CD4-positive, alpha-beta T cell treated with Interleukin-6 at 100 ng/mL for 8 hours (primary cell): ENCODE data around the gene PDGFA.

Experiments
- DNase-seq: peaks from one replicate; pipeline ENCODE4 v3.0.0-alpha.2; 2020; ENCODE audit warnings: mixed read lengths, low spot score

Gene PDGFA

DNA sequence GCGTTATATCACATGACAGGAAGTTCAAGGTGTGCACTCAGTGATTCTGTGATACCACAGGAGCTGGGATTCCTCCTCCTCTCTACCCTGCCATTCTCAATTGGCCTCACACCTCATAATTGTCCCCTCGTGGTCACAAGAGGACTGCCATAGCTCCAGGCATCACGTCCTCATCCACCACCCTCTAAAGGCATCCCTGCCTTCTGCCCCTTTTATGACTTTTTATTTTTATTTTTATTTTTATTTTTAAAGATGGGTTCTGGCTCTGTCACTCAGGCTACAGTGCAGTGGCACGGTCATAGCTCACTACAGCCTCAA is 47.0 kb downstream of the PDGFA start:
- DNase-seq: no peak

DNA sequence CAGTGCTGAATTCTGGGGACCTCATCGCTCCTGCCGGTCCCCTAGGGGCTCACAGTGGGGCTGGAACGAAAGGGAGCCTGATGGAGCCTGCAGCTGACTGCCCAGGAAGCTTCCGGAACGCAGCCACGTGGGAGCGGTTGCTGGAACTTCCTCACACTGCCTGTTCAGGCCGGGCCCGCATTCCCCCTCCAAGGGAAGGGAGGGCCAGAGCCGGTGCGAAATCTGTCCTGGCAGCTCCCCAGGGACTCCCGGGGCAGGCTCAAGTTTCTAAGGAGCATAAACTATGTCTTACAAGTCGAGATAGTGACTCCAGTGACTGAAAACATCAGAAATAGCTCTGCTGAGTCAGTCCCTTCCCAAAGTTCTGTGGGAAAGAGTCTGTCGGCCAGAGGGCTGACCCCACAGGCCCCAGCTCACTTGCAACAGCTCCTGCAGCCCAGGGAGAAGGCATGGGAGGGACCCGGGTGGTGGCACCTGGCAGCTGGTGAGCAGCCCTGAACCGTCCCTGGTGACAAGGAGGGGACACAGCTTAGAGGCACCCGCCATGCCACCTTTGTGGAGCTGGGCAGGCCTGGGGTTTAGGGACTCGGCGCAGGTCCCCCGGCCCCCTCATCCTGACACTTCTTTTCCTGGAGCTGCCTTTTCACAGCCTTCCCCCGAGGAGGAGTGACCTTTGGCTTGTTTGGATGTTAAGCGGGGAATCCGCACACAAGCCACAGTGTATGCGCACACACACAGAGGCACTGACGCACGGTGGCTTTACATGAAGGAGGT is 47.6 kb downstream of the PDGFA start:
- no peak for DNase-seq

DNA sequence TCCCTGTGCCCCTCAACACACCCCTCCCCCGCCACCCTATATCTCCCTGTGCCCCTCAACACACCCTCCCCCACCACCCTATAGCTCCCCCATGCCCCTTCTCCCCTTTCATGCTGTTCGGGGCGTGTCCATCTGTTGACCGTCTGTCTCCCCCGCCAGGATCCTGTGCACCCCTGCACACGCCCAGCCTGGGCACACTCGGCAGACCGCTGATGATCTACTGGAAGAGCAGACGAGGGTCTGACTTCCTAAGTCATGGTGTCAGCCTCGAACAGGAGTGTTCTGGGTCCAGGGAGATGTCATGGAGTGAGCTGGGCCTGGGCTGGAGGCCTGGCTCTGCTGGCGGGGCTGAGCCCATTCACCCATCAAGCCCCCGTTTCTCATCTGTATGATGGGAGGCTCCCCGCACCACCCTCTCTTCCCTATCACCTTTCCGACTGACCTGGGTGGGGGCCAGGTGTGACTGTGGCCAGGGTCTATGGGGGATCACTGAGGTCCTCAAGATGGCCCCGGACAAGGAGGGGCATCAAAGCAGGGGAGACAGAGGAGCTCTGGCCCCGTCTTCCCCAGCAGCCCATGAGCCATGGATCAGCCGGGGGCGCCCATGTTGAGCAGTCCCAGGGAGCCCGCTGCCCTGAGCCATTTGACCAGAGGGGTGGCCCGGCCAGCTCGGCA is 48.3 kb downstream of the PDGFA start:
- DNase-seq: no peak

DNA sequence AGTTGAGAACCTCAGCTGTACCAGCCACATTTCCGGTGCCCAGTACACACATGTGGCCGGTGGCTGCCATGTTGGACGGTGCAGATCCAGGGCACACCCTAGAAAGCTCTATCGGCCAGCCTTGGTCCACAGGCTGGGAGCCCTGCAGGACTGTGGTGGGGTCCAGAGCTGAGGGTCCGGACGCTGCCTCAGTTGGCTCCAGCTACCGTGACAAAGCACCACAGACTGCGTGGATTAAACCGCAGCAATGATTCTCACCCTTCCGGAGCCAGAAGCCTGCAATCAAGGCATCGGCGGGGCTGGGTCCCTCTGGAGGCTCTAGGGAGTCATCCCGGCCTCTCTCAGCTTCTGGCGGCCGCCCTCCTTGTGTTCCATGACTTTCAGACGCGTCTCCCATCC is 50.1 kb downstream of the PDGFA start:
- no peak for DNase-seq

DNA sequence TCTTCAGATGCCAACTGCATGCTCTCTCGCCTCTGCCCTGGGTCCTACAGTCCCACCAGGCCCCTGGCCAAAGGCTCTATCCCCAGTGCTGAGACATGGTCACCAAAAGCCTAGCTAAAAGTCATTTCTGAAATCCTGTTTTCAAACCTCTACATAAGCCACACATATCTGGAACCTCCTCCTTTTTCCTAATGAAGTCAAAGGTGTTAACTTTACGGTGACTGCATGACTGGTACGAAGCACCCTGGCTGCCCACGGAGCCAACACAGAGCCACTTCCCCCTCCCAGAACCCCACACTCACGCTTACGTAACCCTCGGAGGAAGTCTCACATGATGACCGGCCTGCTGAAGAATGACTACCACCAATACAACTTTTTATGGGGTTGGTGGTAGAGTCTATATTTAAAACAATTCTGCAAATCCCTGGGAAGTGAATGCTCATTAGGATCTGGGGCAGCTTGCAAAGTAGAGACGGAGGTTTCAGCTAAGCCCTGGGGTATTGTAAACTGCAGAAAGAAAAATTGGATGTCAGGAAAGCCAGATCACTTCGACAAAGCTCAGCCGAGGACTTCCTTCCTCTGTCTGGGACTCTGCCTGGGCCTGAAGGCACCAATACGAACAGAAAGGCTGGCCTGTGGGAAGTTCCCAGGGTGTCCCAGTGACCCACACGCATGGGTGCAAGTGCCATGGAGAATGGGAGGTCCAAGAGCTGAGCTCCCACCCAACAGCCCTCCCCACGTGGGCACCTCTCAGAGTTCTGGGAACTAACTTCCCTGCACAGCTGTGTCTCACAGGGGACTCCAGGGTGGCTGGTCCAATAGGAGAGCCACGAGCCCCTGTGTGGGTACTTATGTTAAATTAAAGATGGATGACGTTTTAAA is 50.7 kb downstream of the PDGFA start:
- no peak for DNase-seq

DNA sequence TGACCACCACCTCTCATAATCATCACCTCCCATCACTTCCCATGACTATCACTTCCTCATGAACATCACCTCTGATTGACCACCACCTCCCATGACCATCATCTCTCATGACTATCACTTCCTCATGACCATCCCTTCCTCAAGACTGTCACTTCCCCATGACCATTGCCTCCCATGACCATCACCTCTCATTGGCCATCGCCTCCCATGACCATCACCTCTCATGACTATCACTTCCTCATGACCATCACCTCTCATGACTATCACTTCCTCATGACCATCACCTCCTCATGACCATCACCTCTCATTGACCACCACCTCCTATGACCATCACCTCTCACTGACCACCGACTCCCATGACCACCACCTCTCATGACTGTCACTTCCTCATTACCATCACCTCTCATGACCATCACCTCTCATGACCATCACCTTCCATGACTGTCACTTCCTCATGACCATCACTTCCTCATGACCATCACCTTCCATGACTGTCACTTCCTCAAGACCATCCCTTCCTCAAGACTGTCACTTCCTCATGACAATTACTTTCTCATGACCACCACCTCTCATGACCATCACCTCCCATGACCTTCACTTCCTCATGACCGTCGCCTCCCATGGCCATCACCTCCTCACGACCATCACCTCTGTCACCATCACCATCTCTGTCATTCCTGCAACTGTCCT is 51.6 kb downstream of the PDGFA start:
- DNase-seq: no peak

DNA sequence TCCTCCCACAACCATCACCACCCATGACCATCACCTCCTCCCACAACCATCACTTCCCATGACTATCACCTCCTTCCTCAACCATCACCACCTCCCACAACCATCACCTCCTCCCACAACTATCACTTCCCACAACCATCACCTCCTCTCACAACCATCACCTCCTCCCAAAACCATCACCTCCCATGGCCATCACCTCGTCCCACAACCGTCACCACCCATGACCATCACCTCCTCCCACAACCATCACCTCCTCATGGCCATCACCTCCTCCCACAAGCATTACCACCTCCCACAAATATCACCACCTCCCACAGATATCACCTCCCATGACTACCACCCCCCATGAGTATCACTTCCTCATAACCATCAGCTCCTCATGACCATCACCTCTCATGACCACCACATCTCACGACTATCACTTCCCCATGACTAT is 52.2 kb downstream of the PDGFA start:
- no peak for DNase-seq

DNA sequence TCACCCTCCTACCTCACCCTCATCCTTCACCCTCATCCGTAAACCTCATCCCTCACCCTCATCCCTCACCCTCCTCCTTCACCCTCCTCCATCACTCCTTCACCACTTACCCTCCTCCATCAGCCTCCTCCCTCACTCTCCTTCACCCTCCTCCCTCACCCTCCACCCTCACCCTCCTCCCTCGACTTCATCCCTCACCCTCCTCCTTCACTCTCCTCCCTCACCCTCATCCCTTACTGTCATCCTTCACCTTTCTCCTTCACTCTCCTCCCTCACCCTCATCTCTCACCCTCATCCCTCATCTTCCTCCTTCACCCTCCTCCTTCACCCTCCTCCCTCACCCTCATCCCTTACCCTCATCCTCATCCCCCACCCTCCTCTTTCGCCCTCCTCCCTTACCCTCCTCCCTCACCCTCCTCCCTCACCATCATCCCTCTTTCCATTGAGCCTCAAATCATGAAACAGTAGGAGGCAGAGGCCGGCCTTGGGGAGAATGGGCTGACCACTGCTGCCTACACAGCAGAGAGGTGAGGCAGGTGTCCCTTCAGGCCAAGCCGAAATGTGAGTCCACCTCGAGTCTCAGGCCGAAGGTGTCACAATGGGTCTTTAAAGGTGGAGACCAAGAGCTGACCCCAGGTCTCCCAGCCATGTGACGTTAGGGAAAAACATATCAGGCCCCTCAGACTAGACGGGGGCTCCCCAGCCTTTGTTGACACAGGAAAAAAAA is 53.0 kb downstream of the PDGFA start:
- no peak for DNase-seq

DNA sequence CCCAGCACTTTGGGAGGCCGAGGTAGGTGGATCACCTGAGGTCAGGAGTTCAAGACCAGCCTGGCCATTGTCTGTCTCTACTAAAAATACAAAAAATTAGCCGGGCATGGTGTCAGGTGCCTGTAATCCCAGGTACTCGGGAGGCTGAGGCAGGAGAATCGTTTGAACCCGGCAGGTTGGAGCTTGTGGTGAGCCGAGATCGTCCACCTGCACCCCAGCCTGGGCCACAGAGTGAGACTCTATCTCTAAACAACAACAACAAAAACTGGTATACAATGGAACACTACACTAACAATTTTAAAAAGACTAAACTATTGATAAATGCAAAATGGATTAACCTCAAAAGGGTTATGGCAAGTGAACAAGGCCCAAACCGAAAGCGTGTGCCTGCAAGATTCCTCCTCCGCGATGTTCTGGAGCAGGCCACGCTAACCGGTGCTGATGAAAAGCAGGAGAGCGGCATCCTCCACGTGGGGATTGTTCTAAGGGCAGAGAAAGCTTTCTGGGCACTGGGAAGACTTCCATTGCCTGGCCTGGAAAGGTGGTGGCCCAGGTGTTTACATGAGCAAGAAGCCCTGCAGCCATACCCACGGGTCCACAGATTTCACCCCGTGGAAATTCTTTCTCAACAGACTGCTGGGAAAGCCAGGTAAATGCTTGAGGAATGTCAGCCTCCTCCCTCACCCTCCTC is 53.8 kb downstream of the PDGFA start:
- DNase-seq: no peak

DNA sequence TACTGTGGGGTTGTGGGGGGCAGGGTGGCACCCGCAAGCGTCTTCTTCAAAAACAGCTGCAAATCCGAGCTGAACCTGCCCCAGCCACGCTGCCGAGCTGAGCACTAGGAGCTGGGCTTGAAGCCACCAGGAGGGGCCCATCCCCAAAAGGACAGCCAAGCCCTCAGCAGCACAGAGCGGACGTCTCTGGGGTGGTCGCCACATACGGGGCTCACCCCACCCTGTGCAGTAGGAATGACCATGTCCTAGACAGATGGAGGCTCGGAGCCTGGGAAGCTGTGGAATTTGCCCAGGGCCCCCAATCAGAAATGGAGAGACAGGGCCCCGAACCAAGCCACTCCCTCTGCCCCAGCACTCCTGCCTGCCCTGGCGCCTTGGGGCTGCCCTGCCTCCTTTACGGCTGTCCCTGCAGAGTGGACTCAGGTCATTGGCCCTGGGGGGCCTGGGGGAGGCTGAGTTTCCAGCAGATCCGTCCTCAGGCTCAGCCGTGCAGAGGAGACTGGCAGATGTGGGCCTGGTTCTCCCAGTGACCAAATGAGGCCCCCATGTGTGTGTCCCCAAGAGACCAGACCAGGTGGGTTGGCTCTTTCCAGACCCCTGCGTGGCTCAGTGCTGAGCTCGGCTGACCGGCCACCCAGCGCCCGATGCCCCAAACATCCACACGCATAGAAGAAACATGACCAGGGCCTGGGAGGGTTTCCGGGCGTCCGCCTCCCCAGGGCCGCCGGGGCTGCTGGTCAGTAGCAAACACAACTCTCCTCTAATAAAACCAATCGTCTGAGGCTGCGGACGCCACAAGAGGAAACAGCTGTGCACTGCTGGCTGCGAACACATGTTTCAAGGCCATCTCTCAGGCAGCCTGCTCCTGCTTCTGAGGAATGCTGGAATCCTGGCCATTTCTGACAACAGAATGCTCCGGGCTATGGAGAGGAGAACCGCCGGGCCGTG is 54.9 kb downstream of the PDGFA start:
- no peak for DNase-seq

DNA sequence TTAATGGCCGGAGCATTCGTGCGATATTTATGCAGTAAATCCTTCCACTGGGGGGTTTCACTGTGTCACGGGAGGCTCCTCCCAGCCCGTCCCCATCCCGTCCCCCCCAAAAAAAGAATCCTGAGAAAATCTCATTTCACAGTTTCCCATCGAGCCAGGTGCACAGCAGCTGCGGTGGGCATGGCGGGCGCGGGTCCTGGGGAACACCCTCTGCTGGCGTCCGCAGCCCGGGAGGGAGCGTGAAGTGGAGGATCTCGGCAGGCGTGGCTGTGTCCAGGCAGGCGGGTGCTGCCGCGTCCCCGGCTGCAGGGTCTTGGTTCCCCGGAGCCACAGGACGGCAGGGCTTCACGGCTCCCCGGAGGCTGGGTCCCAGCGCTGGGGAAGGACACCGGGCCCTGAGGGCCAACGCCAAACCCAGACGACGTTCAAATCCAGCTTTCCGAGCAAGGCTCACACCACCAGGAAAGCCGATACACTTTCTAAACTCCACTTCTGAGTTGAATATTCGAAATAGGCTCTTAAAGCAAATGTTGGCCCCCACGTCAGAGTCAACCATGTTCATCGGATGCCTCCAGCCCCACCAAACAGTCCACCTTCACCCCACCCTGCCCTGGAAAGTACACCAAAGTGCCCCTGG is 55.7 kb downstream of the PDGFA start:
- DNase-seq: no peak

DNA sequence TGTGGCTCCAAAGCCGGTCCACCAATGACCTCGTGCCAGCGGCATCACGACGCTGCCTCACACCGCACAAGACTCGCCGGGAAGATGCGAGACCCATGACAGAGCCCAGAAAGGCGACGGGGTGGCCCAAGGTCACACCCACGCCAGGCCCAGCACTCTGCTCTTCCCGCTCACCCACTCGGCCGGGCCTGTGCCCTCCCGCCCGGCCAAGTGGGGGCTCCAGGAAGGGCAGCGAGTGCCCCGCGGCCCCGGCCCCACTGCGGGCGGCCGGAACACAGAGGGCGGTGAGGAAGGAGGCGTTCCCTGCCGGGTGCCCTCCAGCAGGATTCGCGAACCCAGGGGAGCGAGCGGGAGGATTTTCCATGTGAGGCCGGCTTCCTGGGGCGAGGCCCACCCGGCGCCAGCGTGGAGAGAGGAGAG is 56.3 kb downstream of the PDGFA start:
- no peak for DNase-seq

DNA sequence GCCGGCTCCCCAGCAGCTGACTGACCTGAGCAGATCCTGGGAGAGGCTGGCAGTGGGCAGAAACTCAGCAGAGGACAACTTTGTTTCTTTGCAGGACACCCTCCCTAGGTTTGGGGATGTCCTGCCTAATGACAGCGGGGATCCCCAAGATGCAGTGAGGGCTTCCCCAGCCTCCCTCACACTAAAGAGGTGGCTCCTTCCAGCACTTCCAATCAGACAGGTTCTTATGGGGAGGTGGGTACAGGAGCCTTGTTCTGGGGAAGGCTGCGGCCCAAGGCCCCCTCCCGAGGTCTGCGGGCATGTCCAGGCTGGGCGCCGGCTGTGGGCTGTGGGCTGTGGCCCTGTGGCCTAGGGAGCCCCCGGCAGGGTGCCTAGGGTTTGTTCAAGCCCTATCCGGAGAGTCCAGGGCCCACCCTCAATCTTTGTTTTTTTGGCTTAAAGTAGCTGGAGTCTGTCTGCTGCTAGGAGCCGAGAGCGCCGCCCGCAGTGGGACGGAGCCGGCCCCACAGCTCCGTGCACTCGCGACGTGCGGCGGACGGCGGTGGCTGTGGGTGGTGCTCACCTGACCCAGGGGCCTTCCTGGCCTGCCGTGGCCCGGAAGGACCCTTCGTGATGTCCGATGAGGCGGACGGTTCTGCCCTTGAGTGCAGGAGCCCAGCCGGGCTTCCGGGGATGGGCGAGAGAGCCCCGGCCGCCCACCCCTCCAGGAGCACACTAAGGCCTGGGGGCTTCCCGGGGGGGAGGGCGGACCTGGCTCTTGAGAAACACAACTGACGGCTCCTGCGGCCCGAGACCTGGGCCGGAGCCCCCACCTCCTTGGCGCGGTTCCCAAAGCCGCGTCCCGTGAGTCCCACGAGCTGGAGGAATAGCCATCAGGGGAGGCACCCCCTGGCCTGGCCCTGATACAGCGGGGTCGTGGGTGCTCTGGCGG is 57.2 kb downstream of the PDGFA start:
- no peak for DNase-seq

DNA sequence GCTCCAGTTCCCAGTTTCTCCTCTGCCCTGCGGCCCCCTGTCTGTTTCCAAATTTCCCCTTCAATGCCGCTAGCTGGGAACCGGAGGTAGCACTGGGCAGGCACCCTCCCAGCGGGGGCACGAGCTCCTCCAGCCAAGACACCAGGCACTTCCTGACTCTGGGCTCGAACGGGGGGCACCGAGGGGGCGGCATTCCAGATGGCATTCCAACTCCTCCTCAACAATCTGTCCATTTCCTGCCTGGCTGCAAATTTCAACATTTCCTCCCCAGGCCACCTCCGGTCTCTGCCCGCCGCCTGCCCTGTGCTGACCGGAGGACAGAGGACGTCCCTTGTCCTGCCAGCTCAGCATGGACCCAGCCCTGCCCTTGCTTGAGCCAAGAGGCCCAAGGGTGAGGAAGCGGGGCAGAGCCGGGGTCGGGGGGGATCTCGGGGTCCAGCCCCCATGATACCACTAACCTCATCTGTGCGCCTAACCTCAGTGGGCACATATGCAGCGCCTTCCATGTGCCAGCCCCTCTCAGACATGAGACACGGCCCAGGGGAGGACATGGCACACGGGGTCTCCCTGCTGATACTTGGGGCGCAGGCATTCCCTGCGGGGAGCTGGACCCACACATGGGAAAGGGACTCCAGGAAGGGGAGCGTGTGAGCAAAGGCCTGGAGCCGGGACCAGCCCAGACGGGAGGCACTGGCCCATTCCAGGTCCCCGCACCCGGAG is 58.0 kb downstream of the PDGFA start:
- no peak for DNase-seq

DNA sequence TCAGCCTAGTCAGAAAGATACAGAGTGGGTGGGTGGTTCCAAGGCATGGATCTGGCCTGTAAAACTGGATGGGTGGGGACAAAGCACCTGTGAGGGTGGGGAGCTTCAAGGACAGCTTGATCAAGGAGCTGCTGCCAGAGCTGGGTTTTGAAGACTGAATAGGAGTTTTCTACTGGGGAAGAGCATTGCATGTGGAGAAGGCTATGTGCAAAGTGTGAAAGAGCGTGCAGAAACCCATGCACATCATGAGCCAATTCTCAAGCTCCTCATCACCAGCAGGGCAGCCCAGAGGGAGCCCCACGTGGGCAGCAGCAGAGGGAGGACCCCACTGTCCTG is 58.6 kb downstream of the PDGFA start:
- no peak for DNase-seq

DNA sequence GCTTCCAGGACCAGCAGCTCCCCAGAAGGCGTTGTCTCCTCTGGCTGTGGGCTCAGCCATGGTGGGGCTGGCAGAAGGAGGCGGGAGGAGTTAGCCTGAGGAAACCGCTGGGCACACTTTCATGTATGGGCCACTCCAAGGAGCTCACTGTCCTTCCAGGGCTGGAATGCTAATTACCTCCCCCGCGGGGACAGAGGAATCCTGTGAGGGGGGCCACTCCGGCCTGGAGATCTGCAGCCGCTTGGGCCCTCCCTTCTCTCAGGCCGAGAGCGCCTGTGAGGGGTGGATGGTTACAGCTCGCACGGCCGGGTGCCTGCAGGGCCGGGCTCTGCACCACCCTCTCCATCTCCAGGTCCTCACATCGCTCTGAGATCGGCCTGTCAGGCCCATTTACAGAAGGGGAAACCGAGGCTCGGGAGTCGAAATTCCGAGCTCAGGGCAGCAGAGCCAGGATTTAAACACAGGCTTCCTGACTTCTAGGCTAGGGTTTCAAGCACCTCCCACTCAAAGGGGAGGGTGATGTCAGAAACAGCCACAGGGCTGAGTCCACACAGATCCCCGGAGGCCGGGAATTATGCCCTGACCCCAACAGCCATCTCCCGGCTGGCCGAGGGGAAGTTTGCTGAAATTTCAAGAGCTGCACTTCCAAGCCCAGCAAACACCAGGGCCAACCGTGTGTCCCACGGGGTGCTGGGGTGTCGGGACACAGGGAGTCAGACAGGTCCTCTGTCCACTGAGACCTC is 59.1 kb downstream of the PDGFA start:
- DNase-seq: no peak
